Stomach smooth muscle (tissue), 2 donors: ENCODE data around the gene LSG1.
"Not testable (repeated sequence)": the region's sequence is repeated elsewhere in the genome, so short reads cannot be mapped to it uniquely, and the experiment has no call there.

ENCODE experiments used
- H3K27ac ChIP-seq: one replicate; pipeline ENCODE4 v1.7.0; 2013; ENCODE audit warnings: mild to moderate bottlenecking, low read length, inconsistent platforms
- H3K27me3 ChIP-seq, 2 donors: one replicate each; pipeline ENCODE4 v1.7.0; 2013; ENCODE audit warnings: low read length in 2 of 2; ENCODE audit not compliant: insufficient read depth in 2 of 2, control insufficient read depth in 1 of 2
- H3K36me3 ChIP-seq, 2 donors: one replicate each; pipeline ENCODE4 v1.7.0; 2013; ENCODE audit warnings: low read length in 2 of 2; ENCODE audit not compliant: control insufficient read depth in 2 of 2, insufficient read depth in 2 of 2
- H3K4me1 ChIP-seq: one replicate; pipeline ENCODE4 v1.7.0; 2013; ENCODE audit warnings: low read length; ENCODE audit not compliant: control insufficient read depth, insufficient read depth
- H3K4me3 ChIP-seq, 2 donors: one replicate each; pipeline ENCODE4 v1.7.0; 2013; ENCODE audit warnings: low read length in 2 of 2
- H3K9ac ChIP-seq, 2 donors: one replicate each; pipeline ENCODE4 v1.7.0; 2013; ENCODE audit warnings: low read length in 2 of 2, mild to moderate bottlenecking in 1 of 2
- H3K9me3 ChIP-seq, 2 donors: one replicate each; pipeline ENCODE4 v1.7.0; 2013; ENCODE audit warnings: low read length in 2 of 2; ENCODE audit not compliant: control insufficient read depth in 2 of 2
- donor health status: healthy.
- donor health status: Pancreatic carcinoma.

Gene LSG1

DNA sequence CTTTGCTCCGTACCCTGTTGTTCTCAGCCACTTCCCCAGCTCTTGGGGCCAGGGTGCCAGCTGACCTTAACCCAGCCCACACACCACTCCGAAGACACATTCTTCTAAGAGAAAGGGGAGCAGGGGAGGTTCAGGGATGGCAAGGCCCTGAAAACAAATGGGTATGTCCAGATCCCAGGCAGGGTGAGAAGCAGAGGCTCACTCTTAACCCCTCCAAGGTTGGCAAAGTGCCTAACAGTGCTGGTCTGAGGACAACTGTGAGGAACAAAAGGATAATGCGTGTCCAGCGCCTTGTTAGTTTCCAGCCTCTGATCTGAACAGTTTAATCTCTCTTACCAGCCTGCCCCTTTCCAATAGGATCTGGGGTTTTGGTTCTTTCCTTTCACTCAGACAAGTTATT is 40.3 kb downstream of the LSG1 start:
- no peaks in the 10 kb centered on the region for H3K36me3 ChIP-seq
- H3K27ac ChIP-seq, result no peak overlapping the region
- H3K27me3 ChIP-seq, result no peaks in the 10 kb centered on the region
- H3K9me3 ChIP-seq, result no peaks in the 10 kb centered on the region
- no peak overlapping the region for H3K9ac ChIP-seq
- H3K4me3 ChIP-seq, result no peak overlapping the region
- peaks cover 5% of the 10 kb centered on the region for H3K4me1 ChIP-seq

DNA sequence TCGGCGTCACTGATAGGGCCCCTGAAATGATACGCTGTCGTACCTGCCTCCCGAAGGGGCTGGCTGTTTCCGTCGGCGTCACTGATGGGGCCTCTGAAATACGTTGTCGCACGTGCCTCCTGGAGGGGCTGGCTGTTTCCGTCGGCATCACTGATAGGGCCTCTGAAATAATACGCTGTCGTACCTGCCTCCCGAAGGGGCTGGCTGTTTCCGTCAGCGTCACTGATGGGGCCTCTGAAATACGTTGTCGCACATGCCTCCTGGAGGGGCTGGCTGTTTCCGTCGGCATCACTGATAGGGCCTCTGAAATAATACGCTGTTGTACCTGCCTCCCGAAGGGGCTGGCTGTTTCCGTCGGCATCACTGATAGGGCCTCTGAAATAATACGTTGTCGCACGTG is 41.3 kb downstream of the LSG1 start:
- H3K27me3 ChIP-seq, H3K4me3 ChIP-seq, H3K4me1 ChIP-seq, H3K27ac ChIP-seq, H3K36me3 ChIP-seq, H3K9me3 ChIP-seq, H3K9ac ChIP-seq: not testable (repeated sequence)

DNA sequence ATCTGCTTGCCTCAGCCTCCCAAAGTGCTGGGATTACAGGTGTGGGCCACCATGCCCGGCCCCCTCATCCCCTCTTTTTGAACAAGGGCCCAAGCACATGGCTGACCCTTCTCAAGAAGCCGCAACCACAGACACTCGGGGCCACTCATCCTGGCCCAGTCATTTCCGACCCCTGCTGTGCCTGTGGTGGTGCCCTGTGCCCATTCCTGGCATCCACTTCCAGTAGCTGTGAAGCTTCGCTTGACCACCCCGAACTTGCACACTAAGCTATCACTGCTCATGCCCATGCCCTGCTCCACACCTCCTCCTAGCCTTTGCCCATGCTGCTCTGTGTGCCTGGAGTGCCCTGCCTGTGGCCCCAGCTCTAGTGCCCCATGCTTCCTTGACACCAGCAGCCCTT is 47.0 kb downstream of the LSG1 start:
- Histone ChIP-seq H3K27ac (no peak overlapping the region), H3K27me3 (no peaks in the 10 kb centered on the region), H3K4me1 (no peaks in the 10 kb centered on the region), H3K9ac (no peak overlapping the region), H3K36me3 (no peaks in the 10 kb centered on the region), H3K4me3 (no peak overlapping the region), H3K9me3 (no peaks in the 10 kb centered on the region)

DNA sequence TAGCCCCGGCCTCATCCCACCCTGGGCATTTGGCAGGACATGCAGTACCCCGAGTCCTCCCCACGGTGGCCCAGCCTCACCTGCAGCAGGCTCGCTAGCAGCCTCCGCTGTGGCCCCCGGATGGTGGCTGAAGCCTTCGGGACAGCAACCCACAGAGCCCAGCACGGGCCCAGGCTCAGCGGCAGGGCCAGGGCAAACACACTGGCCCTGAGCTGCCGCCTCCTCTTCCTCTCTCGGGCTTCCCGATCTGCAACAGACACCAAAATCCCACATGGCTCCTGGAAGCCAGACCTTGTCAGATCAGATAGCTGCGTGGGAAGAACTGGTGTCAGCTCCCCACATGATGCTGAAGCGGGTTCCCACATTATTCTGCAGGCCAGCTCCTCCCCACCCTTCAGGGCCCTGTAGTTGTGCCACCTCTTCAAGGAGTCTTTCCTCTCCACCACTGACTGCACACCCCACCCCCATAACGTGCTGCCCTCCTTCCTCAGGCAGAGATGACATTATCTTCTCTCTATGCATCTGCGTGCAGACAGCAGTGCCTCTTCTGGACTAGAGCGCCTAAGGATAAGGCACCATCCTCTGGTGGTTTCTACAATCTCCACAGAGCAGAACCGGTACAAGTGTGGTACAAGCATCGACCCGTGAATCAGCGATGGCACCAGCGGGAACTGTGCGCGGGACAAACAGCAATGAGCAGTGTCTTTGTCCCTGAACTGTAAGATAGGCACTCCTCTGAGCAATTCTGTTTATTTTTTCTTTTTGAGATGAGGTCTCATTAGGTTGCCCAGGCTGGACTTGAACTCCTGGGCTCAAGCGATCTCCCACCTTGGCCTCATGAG is 48.3 kb downstream of the LSG1 start:
- no peak overlapping the region for H3K9ac ChIP-seq
- H3K36me3 ChIP-seq, result no peaks in the 10 kb centered on the region
- H3K4me1 ChIP-seq, result no peaks in the 10 kb centered on the region
- H3K9me3 ChIP-seq, result no peaks in the 10 kb centered on the region
- H3K27ac ChIP-seq, result no peak overlapping the region
- H3K4me3 ChIP-seq, result no peak overlapping the region
- H3K27me3 ChIP-seq, result no peaks in the 10 kb centered on the region

DNA sequence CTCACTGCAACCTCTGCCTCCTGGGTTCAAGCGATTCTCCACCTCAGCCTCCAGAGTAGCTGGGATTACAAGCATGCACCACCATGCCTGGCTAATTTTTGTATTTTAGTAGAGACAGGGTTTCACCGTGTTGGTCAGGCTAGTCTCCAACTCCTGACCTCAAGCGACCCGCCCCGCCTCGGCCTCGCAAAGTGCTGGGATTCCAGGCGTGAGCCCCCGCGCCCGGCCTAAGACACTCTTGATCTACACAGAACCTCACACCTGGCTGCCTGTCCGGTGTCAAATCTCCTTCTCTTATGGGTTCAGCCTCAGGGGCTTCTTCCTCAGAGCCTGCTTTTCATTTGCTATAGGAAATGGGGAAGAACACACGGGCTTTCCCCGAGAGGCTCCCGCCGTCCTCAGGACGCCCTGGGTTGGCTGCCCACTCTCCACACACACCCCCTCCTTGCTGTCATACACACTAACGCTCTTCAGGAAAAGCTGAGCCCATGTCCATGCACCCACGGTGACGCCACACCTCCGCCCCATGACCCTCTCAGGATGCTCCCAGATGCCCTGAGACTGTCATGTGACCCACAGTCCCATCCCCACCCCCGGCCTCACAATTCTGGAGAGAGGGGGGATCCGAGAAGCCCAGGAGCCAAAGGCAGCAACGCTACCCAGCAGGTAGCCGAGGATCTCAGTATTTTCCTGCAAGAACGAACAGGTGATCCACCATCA is 49.2 kb downstream of the LSG1 start:
- Histone ChIP-seq H3K4me3 (no peak overlapping the region), H3K27me3 (no peaks in the 10 kb centered on the region), H3K9me3 (no peaks in the 10 kb centered on the region), H3K27ac (no peak overlapping the region), H3K9ac (no peak overlapping the region), H3K36me3 (no peaks in the 10 kb centered on the region), H3K4me1 (no peaks in the 10 kb centered on the region)

DNA sequence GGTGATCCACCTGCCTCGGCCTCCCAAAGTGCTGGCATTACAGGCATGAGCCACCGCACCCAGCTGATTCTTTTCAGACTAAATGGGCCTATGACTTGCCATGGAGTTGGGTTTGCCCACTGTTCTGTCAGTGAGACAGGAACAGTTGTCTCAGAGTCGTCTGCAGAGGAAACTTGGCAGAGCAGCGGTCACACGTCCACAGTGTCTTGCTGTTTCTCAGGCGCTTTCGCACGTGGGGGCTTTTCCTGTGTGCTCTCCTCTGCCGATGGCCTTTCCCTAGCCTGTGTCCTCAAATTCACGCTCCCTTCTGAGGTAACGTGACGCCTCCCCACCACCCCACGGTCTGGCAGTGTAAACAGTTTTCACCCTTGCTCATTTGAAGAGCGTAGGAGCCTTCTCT is 50.0 kb downstream of the LSG1 start:
- Histone ChIP-seq H3K9ac (no peak overlapping the region), H3K4me1 (no peaks in the 10 kb centered on the region), H3K36me3 (no peaks in the 10 kb centered on the region), H3K27me3 (no peaks in the 10 kb centered on the region), H3K9me3 (no peaks in the 10 kb centered on the region), H3K27ac (no peak overlapping the region), H3K4me3 (no peak overlapping the region)

DNA sequence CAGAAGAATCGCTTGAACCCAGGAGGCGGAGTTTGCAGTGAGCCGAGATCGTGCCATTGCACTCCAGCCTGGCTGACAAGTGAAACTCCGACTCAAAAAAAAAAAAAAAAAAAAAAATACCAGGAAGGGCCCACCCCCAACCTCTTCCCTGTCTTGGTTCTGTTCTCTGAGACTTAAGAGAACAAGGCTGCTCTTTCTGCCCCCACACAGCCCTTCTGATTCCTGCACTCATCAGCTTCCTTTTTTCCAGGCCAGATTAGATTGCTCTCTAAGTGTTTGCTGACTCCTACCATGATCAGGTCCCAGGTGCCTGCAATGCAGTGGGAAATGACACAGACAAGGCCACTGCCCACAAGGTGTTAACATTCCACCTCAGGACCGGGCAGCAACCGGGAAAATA is 51.8 kb downstream of the LSG1 start:
- Histone ChIP-seq H3K27ac (no peak overlapping the region), H3K27me3 (no peaks in the 10 kb centered on the region), H3K9ac (no peak overlapping the region), H3K9me3 (no peaks in the 10 kb centered on the region), H3K4me1 (no peaks in the 10 kb centered on the region), H3K4me3 (no peak overlapping the region), H3K36me3 (no peaks in the 10 kb centered on the region)

DNA sequence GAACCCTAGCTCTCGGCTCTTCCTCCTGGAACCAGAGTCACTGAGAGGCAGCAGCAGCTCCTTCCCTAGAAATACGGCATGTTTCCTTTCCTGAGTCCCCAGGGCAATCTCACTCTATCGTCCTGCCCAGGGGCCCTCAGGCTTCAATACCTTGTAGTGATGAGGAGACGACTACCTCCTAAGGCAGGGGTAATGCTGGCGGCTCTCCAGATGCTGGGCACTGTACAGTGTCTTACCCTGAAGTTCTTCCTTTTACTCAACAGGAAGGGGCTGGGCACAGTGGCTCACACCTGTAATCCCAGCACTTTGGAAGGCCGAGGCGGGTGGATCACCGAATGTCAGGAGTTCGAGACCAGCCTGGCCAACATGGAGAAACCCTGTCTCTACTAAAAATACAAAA is 52.2 kb downstream of the LSG1 start:
- Histone ChIP-seq H3K27me3 (no peaks in the 10 kb centered on the region), H3K4me1 (no peaks in the 10 kb centered on the region), H3K4me3 (no peak overlapping the region), H3K36me3 (no peaks in the 10 kb centered on the region), H3K9ac (no peak overlapping the region), H3K27ac (no peak overlapping the region), H3K9me3 (no peaks in the 10 kb centered on the region)

DNA sequence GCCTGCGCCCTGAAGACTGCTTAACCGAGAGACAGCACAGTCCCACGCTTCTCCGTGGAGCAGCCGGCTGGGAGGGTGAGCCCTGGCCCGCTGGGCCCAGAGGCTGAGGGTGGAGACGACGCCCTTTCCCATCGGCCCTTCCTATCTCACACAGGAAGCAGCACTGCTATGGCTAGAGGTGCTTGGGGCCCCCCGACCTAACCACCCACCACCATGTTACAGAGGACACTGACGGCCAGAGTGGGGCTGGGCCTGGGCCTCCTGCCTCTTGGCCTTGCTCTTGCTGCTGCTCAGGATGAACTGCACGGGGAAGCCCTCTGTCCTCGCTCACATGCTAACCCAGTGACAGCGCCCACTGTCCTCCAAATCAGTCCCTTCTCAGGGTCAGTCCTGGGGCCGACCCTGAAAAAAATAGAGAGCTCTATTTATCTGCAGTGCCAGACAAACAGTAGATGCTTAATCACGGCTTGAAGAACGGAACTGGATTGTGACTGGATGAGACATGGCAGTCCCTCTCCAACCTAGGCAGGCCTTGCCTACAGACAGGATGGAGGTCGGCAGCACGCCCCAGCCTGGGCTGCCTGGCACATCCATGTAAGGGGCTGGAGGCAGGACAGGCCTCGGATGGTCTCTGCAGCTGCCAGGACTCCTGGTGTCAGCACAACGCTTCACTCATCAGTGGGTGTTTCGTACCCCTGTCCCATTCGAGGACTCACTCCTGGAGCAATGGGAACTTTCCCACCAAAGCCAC is 53.0 kb downstream of the LSG1 start:
- Histone ChIP-seq H3K4me1 (no peaks in the 10 kb centered on the region), H3K4me3 (no peak overlapping the region), H3K27me3 (no peaks in the 10 kb centered on the region), H3K27ac (no peak overlapping the region), H3K36me3 (no peaks in the 10 kb centered on the region), H3K9ac (no peak overlapping the region), H3K9me3 (no peaks in the 10 kb centered on the region)

DNA sequence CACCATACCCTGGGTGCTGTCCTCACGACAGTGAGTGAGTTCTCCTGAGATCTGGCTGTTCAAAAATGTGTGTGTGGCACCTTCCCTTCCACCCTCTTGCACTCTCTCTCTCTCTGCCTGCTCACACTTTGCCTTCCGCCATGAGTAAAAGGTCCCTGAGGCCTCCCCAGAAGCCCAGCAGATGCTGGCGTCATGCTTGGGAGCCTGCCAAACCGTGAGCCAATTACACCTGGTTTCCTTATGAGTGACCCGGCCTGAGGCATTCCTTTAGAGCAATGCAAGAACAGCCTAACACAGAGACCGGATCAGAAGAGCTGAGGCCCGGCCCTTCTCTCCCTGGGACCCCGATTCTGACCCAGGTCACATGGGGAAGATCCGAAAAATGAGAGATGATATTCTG is 54.2 kb downstream of the LSG1 start:
- no peaks in the 10 kb centered on the region for H3K27me3 ChIP-seq
- H3K36me3 ChIP-seq, result no peaks in the 10 kb centered on the region
- H3K4me3 ChIP-seq, result no peak overlapping the region
- H3K9ac ChIP-seq, result no peak overlapping the region
- H3K27ac ChIP-seq, result no peak overlapping the region
- no peaks in the 10 kb centered on the region for H3K4me1 ChIP-seq
- no peaks in the 10 kb centered on the region for H3K9me3 ChIP-seq
